Activated CD4-positive, CD25-positive, alpha-beta regulatory T cell (primary cell): Measurements from ENCODE around the gene HLA-DRB1.
"Not testable (repeated sequence)": the region's sequence is repeated elsewhere in the genome, so short reads cannot be mapped to it uniquely, and the experiment has no call there.

ENCODE experiments used
- DNase-seq, 4 experiments: peaks; one replicate each; lab custom pipeline; 2025; lab: John Stamatoyannopoulos, UW

The HLA-DRB1 gene

GRCh38 chr6:32609391-32609730 lies 19.7 kb upstream of the HLA-DRB1 start:
- no peak for DNase-seq

GRCh38 chr6:32608362-32608761 lies 18.7 kb upstream of the HLA-DRB1 start:
- DNase-seq: no peak

DNA sequence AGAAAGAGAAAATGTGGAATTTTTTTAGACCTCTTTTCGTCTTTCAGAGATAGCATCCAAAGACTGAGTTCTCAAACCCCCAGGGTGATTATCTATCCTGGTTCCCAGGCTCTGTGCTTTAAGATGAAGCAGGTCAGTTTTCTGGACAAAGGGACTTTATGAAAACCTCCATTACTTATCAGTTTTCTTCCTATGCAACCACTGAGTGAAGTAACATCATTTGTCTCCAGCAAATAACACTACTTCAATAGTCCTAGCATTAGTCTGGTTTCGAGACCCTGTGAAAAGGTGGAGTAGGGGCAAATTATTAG lies 18.3 kb upstream of the HLA-DRB1 start:
- DNase-seq: no peak

GRCh38 chr6:32607263-32607987 lies 17.8 kb upstream of the HLA-DRB1 start:
- DNase-seq: no peak

DNA sequence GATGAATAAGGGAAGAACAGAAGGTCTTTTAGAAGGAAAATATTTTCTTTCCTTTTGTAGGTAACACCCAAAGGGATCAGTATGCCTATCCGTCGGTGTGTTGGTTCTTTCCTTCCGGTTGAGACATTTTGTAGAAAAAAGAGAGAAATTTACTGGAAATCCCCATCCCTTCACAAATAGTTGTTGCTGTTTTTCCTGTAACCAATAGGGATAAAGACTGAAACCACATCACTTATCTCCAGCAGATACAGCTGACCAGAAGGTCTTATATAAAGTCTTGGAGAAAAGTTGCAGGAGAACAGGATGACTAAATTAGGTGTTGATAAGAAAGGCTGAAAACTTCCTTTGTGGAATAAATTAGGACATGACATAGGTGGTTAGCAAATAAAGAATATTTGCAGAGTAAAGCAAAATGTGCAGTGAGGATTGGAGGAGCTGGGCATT lies 14.8 kb upstream of the HLA-DRB1 start:
- DNase-seq: no peak

GRCh38 chr6:32603888-32604287 lies 14.2 kb upstream of the HLA-DRB1 start:
- no peak for DNase-seq

DNA sequence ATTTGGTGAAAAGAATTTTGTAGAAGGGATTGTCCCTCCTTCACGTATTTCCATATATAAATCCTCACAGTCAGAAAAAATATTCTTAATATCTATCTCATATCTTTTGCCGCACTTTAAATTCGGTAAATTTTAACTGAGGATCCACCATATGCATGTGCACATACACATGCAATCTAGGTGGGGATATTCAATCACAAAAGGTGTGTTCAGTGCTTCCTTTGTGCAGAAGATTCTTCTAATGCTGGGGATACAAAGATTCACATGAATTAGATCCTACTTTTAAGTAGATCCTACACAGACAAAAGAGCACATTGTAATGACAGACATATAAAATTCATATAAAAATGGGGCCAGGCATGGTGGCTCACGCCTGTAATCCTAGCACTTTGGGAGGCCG lies 13.6 kb upstream of the HLA-DRB1 start:
- no peak for DNase-seq

GRCh38 chr6:32602383-32602782 lies 12.7 kb upstream of the HLA-DRB1 start:
- no peak for DNase-seq

GRCh38 chr6:32597024-32597423 lies 7.4 kb upstream of the HLA-DRB1 start:
- DNase-seq: no peak

DNA sequence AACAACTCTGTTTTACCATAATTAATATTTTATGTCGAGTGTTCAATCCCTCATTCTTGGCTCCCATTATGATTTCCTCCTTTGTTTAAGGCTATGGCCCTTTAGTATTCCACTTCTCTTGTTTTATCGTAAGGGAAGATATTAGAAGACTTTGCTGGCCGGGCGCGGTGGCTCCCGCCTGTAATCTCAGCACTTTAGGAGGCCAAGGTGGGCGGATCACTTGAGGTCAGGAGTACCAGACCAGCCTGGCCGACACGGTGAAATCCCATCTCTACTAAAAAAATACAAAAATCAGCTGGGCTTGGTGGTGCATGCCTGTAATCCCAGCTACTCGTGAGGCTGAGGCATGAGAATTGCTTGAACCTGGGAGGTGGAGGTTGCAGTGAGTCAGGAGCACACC lies 1.1 kb upstream of the HLA-DRB1 start:
- not testable (repeated sequence) for DNase-seq

GRCh38 chr6:32588156-32588555 lies 1.5 kb downstream of the HLA-DRB1 start:
- no peak for DNase-seq

DNA sequence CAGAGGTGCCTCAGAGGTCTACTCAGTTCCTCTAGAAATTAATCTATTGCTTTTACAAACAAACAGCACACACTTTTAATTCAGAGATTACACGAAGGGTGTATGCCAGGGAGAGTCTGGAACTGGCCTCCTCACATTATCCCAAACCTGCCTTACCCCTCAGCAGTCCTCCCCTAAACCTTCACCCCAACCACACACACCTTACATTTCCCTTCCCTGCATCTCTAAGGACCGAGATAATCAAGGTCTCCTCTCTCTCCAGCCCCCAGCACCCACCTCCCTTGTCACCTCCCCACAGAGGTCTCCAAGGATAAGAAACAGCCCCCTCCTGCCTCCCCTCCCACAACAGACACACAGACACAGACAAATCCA lies 6.1 kb downstream of the HLA-DRB1 start:
- no peak for DNase-seq

- DNase-seq: no peak
These were observed 8.1 kb downstream of the HLA-DRB1 start for GRCh38 chr6:32581315-32582095.

DNA sequence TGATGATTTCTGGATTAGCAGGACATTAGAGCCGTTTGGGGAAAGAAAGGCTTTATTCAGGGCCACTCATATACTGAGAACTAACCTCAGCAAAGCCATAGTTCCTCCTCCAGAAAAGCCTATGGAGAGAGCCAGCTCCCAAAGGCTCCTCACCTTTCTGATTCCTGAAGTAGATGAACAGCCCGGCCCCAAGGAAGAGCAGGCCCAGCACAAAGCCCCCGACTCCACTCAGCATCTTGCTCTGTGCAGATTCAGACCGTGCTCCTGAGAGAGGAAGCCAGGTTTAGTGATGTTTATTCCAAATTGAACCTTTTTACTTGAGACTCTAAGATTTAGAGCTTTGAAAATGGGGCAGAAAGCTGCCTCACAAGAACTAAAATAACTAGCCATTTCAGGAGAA lies 9.1 kb downstream of the HLA-DRB1 start:
- DNase-seq: no peak

DNA sequence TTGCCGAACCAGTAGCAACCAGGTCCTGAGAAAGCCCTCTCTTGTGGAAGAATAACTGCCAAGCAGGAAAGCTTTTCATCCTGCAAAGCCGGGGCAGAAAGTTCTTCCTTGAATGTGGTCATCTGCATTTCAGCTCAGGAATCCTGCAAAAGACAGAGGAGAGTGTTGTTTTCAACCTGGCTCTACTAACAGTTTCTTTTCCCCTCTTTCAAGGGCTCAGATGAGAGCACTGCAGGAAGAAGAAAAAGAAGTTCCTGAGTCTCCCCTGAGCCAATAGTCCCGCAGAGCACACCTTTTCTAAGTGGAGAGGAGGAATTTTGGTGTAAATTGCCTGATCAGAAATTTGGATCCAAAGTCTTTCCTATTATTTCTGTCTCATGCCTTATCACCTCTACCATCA lies 10.7 kb downstream of the HLA-DRB1 start:
- no peak for DNase-seq

DNA sequence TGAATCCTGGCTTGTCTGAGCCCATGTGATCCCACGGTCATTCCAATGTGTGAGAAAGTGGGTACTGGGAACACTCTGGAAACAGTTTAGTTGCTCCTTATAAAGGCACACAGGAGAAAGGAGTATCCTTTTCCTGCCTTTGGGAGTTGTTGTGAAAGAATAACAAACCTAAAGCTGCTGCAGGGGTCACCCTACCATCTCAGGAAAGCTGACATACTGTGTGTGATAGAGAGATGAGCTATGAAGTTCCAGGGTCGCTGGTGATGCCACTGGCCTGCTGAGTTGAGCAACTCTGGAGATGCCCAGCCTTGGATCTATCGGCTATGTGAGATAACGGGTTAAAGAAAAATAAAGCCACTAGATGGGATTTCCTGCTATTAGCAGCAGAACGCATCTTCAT lies 12.2 kb downstream of the HLA-DRB1 start:
- not testable (repeated sequence) for DNase-seq

DNA sequence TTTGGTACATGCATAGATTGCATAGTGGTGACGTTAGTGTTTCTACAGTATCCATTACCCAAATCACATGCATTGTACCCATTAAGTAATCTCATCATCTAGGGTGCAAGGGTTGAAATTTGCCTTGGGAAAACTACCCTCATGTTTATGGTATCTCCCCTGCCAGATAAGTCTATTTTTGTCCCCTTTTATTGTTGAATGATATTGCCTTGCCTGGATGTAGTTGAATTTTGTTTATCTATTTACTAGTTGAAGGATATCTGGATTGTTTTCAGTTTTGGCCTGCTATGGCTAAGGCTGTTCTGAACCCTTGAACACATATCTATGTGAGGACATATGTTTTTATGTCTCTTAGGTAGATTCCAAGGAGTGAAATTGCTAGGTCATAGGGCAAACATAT lies 13.4 kb downstream of the HLA-DRB1 start:
- DNase-seq: no peak

- DNase-seq: no peak
These were observed 19.2 kb downstream of the HLA-DRB1 start for GRCh38 chr6:32570363-32570905.

DNA sequence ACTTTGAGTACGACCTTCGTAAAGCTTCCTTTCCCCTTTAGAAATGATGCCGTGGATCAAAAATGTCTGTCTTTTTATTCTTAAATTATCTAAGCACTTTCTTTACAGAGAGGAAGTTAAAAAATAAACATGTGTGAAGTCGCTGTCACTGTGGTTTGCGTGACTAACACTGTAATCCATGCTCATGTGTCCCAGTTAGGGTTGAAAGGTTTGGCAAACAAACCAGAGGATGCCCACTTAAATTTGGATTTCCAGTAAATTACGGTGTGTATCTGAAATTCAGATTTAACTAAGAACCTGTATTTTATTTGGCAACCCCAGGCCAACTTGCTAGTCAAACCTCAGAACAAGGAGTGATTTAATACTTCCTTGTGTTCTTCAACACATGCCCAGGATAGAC lies 21.1 kb downstream of the HLA-DRB1 start:
- no peak for DNase-seq

GRCh38 chr6:32566957-32567356 lies 22.7 kb downstream of the HLA-DRB1 start:
- no peak for DNase-seq

DNA sequence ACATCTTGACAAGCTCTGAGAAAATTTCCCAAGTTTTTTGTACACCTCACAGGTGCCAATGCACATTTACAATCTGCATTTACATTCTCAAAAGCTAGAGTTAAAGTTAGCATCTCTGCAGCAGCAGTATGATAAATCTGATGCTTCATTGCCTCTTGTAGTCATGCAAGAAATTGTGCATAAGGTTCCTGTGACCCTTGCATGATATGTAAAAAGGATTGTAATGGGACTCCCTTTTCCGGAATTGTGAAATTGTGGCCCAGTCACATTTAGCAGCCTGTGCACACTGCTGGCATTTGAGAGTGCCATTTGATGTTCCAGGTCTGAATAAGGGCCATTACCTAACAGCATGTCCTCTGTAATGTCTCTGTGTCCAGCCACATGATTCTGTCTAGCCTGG lies 24.1 kb downstream of the HLA-DRB1 start:
- DNase-seq: no peak

- no peak for DNase-seq
These were observed 26.7 kb downstream of the HLA-DRB1 start for GRCh38 chr6:32562940-32563339.

- DNase-seq: no peak
These were observed 29.9 kb downstream of the HLA-DRB1 start for GRCh38 chr6:32559747-32560146.
